NCI-H146 treated with DMSO at 0.1 percent for 48 hours (cell line): ENCODE data around the gene MAGOH.

Experiments used
- DNase-seq: peaks from one replicate; lab custom pipeline; 2025; ENCODE audit not compliant: unreplicated experiment; lab: John Stamatoyannopoulos, UW

The MAGOH gene

DNA sequence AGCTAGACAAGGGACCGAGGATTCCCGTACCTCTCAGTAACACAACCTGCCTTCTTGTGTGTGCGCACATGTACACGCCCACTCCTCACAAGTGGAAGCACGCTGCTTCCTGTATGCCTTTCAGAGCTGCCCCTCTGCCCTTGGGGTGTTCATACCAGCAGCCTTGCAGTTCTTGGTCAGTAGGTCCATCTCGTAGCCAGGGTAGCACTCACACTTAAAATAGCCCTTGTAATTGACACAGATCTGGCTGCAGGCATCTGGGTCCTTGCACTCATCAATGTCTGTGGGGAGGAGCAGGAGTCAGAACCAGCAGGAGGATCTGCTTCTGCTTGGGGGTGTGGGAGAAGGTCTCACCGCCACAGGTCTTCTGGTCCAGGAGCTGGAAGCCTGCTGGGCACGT, 32.6 kb upstream of the MAGOH start:
- no peak for DNase-seq

DNA sequence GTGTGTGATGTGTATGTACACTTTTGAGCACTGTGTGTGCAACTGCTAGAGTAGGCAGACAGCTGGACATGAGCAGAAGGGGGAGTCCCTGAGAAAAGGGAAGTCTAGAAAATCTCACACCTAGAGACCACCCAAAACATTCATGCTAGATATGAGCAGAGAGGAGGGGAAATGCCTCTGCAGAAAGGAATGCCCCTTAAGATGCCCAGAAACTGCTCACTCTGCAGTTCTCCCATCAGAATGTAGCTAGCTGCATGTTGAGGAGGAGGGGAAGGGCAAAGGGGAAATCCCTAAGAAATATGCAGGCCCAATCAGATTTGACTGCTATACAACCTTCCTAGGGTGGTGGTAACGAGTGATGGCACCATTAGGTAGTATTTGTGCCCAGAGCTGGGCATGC, 31.8 kb upstream of the MAGOH start:
- no peak for DNase-seq

DNA sequence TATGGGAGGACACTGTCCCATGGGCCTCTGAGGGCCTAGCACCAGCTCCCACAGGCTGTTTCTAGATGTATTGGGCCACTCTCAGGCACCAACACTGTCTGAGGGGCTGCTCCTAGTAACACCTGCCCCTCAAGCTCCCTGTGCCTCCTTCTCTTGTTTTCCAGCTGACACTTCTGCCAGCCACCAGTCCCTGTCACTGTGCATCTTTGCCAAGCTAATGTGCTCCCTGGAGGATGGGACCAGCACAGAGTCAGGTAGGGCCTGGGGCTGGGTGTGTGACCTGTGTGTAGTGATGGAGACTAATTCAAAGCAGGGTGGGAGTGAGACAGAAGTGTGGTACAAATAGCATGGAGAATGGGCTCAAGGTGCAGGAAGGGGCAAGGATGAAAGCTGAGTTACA, 29.4 kb upstream of the MAGOH start:
- DNase-seq, result no peak

DNA sequence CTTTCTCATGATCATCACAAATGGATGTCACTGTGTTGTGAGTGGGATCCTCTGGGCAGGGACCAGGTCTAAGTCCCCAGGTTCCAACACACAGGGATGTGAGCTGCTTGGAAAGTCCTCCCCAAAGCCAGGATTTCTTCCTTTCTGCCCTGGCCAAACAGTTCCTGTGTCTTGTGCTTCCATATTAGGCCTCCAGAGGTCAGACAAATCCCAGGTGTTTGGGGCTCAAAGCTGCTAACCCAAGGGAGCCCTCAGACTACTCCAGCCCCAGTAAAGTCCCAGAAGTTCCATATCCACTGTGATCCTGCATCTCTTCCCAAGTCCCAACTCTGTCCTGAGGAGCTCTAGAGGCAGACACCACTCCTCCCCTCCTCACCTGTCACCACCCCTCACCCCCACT, 27.7 kb upstream of the MAGOH start:
- no peak for DNase-seq

DNA sequence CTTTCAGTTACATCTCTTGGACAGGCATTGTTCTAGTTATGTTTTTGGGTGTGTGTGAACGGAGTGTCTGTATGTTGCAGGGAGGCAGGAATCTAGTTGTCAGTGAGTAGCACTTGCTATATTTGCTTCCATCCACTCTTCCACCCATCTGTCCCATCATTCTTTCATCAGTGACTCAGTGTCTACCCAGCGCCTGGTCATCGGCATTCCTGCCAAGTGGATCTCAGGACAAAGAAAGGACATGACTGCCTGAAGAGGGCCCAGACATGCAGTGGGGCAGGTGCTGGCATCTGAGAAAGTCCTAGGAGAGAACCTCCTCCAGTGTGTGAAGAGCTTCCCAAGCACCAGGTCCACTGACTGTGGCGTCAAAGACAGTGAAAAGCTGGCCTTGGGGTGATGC, 27.3 kb upstream of the MAGOH start:
- no peak for DNase-seq

DNA sequence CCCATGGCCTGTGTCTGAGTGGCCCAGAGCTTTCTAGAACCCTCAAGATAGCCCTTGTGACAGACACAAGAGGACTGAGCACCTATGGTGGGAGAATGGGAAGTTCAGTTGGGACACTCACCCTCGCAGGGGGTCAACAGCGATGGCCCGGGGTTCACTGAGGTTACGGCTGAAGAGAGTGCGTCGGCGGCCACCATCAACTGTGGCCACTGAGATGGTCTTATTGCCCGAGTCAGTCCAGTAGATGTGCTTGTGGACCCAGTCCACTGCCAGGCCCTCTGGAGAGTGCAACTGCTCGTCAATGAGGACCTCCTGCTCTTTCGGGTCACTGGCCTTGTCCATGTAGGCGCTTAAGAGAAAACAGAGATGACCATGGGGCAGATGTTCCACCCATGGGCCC, 25.7 kb upstream of the MAGOH start:
- no peak for DNase-seq

DNA sequence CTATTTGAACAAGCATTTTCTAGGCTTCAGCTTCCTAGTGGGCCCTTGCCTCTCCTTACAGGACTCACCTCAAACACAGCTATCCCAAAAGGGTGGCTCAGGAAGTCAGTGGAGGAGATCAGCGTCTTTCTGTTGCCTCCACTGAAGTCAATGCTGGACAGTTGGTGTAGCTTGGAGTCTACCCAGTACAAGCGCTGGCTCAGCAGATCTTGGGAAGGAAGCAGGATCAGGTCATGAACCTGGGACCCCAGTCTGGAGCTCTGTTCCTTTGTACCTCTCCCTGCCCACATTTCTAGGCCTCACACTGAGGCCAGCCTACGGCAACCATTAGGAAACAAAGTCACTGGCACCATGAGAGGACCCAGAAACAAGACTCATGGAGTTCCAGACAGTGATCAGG, 23.7 kb upstream of the MAGOH start:
- no peak for DNase-seq

DNA sequence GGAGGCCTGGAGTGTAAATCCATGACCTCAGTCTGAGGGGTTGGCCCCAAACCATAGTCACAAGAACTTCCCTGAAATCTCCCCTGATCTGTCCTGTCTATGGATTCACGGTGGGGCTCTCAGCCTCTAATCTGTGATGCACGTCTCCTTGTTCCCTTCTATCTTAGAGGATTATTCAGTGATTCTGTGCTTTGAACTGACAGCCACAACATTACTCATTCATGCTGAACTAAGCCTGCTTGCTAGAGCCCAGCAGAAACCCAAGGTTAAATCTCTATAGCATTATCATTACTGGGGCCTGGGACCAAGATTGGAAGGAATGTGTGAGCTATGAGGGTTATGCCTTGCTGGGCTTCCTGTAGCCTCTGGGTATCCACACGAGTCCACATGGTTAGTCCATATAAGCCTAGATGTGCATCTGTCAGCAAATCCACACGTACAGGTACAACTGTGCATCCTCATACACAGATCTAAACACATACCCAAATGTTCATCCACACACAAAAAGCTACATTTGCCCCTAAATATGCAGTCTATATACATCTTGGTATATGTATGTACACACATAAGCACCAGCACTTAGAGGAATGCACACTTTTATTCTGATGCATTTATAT, 22.4 kb upstream of the MAGOH start:
- no peak for DNase-seq

DNA sequence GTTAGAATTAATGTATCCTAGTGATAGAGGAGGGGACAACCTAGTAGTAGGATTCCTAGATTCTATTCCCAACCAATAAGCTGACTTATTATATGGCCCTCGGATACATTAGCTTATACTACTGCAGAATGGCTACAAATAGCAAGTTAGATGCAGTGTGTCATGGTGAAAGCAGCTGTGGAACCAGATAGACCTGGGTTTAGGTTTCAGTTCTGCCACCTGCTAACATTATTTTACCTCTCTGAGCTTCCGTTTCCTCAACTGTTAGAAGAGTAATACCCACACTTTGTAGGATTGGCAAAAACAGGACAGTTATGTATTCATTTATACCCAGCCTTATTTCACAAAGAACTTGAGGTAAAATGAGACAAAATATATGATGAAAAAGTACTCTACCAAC, 21.6 kb upstream of the MAGOH start:
- no peak for DNase-seq

DNA sequence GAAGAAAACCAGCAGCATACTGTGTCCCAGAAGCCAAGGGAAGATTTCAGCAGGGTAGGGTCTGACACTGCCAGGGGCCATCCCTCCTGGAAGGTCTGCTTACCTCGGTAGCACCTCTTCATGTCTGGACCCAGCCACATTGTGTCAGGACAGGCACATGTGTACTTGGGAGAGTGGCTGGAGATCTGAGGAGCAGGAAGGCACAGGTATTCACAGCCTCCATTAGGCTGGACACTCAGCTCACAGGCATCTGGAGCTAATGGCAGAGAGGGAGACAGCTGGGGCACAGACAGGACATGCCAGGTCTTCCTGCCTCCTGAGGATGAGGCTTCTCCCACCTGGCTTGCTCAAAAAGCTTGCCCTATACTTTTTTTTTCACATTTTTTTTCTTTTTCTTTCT, 19.9 kb upstream of the MAGOH start:
- DNase-seq, result no peak

DNA sequence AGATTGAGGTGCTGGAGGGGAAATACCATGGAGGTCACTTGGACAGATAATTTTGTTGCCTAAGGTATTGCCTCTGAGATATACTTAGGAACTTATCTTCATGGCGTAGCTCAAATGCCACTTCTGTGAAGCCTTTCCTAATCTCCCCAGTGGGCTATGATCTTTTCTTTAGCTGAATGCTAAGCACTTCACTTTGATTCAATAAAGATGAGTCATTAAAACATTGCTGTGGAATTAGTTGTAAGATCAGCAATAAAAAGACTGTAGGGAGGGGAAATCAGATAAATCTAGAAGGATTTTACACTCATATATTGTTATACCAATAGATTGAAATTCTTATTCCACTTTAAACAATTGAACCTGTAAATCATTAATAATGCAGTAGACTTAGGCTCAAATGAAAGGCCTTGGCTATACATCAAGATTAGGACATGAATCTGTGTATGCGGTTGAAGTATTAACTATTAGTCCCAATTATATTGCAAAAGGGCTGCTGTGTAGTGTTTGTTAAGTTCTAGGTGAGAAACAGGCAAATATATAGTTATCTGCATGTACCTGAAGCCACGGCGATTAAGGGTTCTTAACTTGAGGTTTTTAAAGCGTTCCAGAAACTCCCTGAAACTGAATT, 19.2 kb upstream of the MAGOH start:
- DNase-seq, result no peak

DNA sequence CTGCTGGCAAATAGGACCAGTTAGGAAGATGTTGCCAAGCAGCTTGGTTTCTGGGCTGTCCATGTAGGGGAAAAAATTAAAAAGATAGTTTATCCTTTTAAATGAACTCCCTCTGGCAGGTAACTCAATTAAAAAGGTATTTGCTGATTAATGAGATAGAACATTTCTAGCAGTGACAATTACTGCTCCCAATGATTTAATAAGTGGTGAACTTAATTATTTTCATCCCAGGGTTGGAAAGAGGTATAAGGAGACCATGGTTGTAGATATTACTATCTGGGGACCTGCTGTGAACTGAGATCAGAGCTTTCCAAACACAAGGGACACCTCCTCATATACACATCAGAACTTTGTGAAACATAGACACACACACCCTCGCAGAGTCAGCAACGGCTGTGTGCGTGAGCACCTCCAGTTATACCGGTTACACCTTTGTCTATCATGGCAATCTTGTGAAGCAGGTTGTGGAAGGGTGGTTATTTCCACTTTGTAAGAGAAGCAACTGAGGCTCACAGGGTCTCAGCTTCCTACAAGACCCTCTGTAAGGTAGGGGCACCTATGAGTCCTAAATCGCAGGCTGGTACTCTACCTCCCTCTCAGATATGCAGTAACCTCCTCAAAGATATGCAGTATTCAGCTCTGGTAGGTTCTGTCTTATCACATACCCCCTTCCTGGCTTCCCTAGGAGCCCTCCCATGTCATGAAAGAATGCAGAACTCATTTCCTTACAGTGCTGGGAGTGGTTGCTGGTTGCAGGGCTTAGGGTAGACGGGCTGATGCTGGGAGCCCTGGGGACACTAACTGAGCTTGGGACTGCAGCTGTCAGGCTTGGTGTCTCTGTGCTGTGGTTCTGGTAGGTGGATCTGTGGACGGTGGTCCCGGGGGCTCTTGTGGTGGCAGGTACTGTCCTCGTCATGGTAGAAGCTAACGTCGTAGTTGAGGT, 18.5 kb upstream of the MAGOH start:
- DNase-seq, result no peak

DNA sequence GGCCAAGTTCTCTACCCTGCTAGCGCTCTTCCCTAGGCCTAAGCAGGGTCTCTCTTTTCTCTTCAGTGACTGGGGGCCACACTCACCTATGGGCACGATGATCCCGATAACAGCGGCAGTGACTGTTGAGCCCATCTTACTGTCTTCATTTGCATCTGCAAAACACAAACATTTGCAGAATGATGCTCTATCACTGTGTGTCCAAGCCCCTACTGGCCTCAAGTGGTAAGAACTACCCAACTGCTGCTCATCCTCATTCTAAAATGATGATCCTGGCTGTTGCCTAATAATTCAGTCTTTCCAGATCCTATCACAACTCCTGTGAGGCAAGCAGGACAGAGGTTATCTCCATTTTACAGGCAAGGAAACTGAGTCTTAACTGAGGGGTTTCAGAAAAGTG, 16.7 kb upstream of the MAGOH start:
- DNase-seq, result no peak

DNA sequence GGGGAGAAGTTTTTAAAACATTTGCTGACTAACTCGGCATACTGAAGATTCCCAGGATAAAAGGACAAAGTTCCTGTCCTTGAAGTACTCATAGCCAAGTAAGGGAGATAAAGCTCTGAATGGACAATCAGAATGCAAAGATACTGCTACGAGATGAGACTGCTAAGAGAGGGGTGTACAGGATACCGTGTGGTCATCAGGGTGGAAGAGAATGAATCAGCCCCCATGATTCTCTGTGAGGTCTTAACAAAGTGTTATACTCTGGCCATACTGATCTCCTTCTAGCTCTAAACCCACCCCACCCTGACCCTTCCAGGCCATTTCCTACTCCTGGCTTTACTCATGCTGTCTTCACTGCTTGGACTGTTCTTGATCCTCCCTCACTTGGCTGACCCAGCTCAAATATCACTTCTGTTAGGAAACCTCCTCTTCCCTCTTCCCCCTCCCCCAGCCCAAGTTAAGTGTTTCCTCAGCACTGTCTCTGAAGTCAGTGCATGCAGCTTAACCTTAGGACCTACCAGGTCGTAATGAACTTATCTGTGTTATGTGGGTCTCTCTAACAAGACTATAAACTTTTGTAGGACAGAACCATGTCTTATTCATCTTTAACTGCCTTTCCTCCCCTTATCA, 15.8 kb upstream of the MAGOH start:
- no peak for DNase-seq

DNA sequence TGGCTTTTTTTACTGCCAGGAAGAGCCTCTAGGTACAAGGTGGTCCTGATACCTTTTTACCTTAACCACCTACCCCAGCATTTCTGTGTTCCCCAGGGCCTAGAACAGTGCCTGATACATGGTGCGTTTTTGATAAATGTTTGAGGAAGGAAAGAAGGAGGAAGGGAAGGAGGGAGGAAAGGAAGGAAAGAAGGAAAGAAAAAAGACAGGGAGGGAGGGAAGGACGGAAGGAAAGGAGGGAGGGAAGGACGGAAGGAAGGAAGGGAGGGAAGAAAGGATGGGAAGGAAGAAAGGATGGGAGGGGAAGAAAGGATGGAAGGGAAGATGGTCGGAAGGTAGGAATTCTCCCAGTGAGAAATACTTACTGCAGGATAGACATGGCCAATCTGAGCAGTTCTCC, 12.0 kb upstream of the MAGOH start:
- DNase-seq, result no peak

DNA sequence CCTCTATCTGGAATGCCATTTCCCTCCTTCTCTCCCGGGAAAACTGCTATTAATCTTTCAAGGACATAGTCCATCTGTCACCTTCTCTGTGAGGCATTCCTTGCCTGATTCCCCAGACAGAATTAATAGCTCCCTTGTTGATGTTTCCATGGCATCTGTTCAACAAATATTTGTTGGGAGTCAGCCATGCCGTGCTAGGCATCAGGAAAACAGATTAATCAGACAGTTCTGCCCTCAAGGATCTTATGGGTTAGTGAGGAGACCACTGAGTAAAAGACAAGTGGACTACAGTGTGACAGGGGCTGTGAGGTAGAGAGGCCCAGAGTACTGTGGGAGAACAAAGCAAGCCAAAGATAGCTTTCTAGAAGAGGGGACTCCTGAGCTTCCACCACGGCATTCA, 11.4 kb upstream of the MAGOH start:
- DNase-seq, result no peak

DNA sequence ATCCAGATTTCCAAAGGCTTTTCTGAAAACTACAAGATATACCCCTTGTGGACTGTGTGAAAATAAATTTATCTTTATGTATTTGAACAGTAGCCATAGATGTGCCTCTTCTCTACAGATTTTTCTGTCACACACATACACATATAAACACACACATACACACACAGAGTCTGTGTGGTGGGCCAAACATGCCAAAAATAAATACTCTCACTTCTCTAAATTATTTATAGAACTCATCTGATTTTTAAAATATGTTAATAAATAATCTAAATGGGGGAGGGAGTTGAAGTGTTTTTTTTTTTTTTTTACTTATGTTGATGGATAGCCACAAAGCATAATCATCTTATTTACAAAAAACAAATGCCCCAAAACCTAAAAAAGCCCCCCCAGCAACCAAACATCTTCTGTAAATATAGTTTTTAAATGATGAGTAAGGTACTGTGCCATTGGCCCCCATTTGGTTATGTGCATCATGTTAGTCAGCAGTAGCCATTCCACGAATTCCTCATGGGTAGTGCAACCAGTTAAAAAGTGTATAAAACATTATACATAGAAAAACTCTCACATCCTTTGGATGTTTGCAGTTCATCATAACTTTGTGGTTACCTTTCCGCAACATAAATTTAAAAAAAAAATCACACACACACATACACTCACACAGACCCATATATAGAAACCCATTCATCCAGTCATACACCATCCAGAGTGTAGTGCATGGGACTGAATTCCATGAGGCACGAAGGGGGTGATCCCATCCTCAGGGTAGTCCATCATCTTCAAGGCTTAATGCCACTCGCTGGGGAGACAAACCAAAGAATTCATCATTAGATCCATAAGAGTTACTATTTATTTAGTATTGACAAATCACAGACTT, 8.2 kb upstream of the MAGOH start:
- no peak for DNase-seq

DNA sequence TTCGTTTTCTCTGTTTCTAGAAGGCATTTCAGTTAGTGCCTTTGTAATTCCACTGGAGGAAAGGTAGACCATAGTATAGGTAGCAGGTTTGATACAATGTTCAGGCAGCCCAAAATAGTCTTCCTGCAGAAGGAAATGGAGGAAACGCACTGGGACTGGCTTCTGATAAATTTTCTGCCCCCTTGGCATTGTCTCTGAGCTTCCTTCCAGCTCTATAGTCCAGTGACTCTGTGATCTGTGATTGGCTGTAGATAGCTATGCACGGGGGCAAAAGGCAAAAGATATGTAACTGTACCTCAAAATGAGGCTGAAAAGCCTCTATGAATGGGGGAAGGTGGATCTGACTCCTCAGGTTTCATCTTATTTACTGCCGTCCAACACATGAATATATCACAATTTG, 5.8 kb upstream of the MAGOH start:
- DNase-seq, result no peak

DNA sequence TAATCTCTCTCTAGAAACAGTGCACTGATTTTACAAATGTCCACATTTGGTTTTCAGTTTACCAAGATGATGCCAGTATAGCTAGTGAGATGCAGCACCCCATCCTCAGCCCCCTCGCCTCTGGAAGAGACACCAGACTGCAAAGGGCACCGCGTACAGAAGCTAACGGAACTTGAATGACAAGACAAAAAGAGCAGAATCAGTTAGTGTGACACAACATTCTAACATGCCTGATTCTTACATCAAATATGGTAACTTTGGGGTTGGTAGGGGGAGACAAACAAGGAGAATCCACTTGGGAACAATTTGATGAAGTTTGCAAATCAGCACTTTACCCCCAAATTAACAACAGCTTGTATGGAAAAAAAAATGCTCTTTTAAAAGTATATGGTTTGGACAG, 4.1 kb upstream of the MAGOH start:
- no peak for DNase-seq

DNA sequence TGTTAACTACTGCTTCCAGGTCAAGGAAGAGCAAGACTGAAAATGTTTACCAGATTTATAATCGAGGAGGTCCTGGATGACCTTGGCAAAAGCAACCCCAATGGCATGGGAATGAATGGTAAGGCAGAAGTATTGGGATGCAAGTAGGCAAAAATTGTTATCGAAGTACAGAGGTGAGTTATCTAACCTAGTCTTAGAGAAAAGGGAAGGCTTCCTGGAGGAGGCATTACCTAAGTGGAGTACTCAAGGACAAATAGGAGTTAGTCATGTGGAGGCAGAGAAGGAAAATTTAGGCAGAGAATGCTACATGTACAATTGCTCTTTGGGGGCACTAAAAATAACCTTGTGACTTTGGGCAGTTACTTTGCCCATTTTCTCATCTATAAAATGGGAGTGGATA, 3.5 kb upstream of the MAGOH start:
- no peak for DNase-seq

DNA sequence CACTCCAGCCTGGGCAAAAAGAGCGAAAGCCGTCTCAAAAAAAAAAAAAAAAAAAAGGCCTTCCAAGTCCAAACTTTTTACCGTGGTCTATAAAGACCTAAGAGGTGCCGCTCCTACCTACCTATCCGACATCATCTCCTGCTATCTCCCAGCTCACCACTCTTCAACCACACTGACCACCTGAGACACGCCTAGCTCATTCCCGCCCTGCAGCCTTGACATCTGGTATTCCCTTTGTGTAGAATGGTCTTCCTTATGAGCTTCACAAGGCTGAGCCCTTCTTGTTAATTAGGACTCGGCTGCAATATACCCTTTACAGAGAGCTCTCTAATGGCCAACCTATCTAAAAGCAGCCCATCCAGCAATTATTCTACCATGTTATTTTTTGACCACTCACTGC, 680 bp downstream of the MAGOH start:
- no peak for DNase-seq
